Progenitor cell of endocrine pancreas (in vitro differentiated cells): ENCODE data around the gene PCED1A. TPM values are rescaled to one million over a fixed set of nuclear protein-coding genes. Genes with fewer than 3 reads are reported as not detected.

ENCODE experiments used
- DNase-seq: peaks from one replicate; pipeline ENCODE4 v3.0.0; 2021; ENCODE audit warnings: low spot score; ENCODE audit not compliant: unreplicated experiment
- H3K27ac Mint-ChIP-seq: 2 replicates; pipeline ENCODE4 v1.8.0; 2021; ENCODE audit warnings: mild to moderate bottlenecking, moderate library complexity, mixed read lengths
- H3K27me3 Mint-ChIP-seq: 2 replicates; pipeline ENCODE4 v1.8.0; 2021; ENCODE audit warnings: mixed read lengths
- H3K36me3 Mint-ChIP-seq: 2 replicates; pipeline ENCODE4 v1.8.0; 2022; ENCODE audit warnings: mixed read lengths; ENCODE audit not compliant: insufficient read depth
- H3K4me1 Mint-ChIP-seq: 2 replicates; pipeline ENCODE4 v1.8.0; 2021; ENCODE audit warnings: low read depth, mixed read lengths
- H3K4me3 Mint-ChIP-seq: 2 replicates; pipeline ENCODE4 v1.8.0; 2021; ENCODE audit warnings: low read depth, mild to moderate bottlenecking, moderate library complexity, mixed read lengths
- H3K9me3 Mint-ChIP-seq: 2 replicates; pipeline ENCODE4 v1.8.0; 2021; ENCODE audit warnings: low read depth, mixed read lengths
- total RNA-seq: library from RNA; stranded (reverse); gene quantifications from 2 replicates; pipeline ENCODE4 v1.2.1, GENCODE V29; 2021
- TF ChIP-seq, protein P1 (sequence below): fragments of 200-600 bp; sonication (generic); IDR thresholded peaks from one replicate; pipeline ENCODE4 v1.5.0; 2021; ENCODE audit warnings: antibody characterized with exemption, mild to moderate bottlenecking; ENCODE audit not compliant: unreplicated experiment

The PCED1A gene
- total RNA-seq, 1 donor from 2014 or later: 81.1 TPM

- Mint-ChIP-seq H3K4me1 (peaks cover 18% of the 10 kb centered on the region), H3K36me3 (no peaks in the 10 kb centered on the region), H3K27ac (no peak overlapping the region), H3K27me3 (peaks cover 38% of the 10 kb centered on the region), H3K4me3 (no peak overlapping the region), H3K9me3 (no peaks in the 10 kb centered on the region)
- TF ChIP-seq, protein P1, sequence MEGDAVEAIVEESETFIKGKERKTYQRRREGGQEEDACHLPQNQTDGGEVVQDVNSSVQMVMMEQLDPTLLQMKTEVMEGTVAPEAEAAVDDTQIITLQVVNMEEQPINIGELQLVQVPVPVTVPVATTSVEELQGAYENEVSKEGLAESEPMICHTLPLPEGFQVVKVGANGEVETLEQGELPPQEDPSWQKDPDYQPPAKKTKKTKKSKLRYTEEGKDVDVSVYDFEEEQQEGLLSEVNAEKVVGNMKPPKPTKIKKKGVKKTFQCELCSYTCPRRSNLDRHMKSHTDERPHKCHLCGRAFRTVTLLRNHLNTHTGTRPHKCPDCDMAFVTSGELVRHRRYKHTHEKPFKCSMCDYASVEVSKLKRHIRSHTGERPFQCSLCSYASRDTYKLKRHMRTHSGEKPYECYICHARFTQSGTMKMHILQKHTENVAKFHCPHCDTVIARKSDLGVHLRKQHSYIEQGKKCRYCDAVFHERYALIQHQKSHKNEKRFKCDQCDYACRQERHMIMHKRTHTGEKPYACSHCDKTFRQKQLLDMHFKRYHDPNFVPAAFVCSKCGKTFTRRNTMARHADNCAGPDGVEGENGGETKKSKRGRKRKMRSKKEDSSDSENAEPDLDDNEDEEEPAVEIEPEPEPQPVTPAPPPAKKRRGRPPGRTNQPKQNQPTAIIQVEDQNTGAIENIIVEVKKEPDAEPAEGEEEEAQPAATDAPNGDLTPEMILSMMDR: no peak
- no peak for DNase-seq
Measured at GRCh38 chr20:2871111-2871465, 30.6 kb upstream of the PCED1A start.

- Mint-ChIP-seq H3K9me3 (no peaks in the 10 kb centered on the region), H3K4me1 (peaks cover 9% of the 10 kb centered on the region), H3K4me3 (no peak overlapping the region), H3K36me3 (peaks cover 4% of the 10 kb centered on the region), H3K27ac (no peak overlapping the region), H3K27me3 (peaks cover 38% of the 10 kb centered on the region)
- DNase-seq: no peak
- TF ChIP-seq, protein P1: no peak
Measured at GRCh38 chr20:2869381-2869780, 28.9 kb upstream of the PCED1A start.

DNA sequence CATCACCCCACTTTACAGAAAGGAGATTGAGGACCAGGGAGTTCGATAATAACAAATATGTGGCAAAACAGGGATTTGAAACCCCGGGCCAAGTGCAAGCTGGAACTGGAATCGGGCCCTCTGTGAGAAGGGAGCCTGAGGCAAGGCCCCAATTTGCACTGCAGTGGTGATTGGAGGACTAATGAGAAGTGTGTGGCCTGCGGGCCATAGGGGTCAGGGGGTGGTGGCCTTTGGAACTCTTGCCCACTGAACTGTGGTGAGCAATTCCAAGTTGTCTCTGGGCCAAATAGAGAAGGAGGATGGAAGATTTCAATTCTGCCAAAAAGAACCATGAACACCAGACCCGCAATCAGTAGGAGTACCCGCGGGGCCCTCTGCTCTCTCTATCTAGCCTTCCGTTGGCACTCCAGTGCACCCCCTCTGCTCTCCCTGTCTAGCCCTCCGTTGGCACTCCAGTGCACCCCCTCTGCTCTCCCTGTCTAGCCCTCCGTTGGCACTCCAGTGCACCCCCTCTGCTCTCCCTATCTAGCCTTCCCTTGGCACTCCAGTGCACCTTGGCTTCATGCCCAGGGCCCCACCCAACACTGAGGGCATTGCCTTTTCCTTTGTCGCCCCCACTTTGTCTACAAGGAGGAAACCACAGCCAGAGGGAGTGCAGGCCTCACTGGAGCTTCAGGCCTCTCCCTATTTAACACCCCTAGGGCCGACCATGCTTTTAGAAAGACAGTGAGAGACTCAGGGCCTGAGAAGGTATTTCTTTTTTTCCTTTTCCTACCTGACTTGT is 26.8 kb upstream of the PCED1A start:
- Mint-ChIP-seq H3K27ac (peak overlapping the region; percentile 56), H3K4me3 (no peak overlapping the region), H3K27me3 (peaks cover 29% of the 10 kb centered on the region), H3K36me3 (peaks cover 4% of the 10 kb centered on the region), H3K9me3 (no peaks in the 10 kb centered on the region), H3K4me1 (peaks cover 4% of the 10 kb centered on the region)
- no peak for DNase-seq
- TF ChIP-seq, protein P1: no peak

DNA sequence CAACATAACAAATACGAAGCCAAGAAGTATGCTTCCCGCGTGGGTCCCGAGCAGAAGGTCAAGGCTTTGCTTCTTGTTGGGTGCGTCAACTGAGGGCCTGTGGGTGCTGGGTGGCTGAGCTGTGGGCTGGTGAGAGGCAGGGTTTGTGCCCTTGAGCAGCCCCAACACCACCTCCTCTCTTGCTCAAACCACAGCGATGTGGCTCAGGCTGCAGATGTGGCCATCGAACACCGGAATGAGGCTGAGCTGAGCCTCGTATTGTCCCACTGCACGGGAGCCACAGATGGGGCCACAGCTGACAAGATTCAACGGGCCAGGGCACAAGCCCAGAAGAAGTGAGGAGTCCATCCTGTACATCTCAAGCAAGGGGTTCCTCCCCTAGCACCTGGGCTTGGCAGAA is 25.8 kb upstream of the PCED1A start:
- Mint-ChIP-seq H3K9me3 (no peaks in the 10 kb centered on the region), H3K36me3 (peaks cover 5% of the 10 kb centered on the region), H3K4me3 (no peak overlapping the region), H3K27me3 (peaks cover 21% of the 10 kb centered on the region), H3K4me1 (no peaks in the 10 kb centered on the region), H3K27ac (no peak overlapping the region)
- DNase-seq: no peak
- TF ChIP-seq, protein P1: no peak

GRCh38 chr20:2865630-2866029 is 25.2 kb upstream of the PCED1A start:
- TF ChIP-seq, protein P1: no peak
- Mint-ChIP-seq H3K9me3 (no peaks in the 10 kb centered on the region), H3K4me3 (no peak overlapping the region), H3K27me3 (peaks cover 15% of the 10 kb centered on the region), H3K4me1 (no peaks in the 10 kb centered on the region), H3K36me3 (peaks cover 5% of the 10 kb centered on the region), H3K27ac (no peak overlapping the region)
- no peak for DNase-seq
